Trophoblast cell (in vitro differentiated cells and primary cell): ENCODE results near the gene ATP10B.

Source experiments
- DNase-seq, 2 donors: peaks; one replicate each; pipeline ENCODE4 v3.0.0-alpha.2; 2016
- H2AFZ ChIP-seq: 2 replicates; pipeline ENCODE4 v1.6.1; 2013; ENCODE audit warnings: low read length, moderate library complexity, mild to moderate bottlenecking; ENCODE audit not compliant: insufficient read depth, poor library complexity
- H2AK5ac ChIP-seq: 2 replicates; pipeline ENCODE4 v1.6.1; 2013; ENCODE audit warnings: mild to moderate bottlenecking, low read length
- H2BK120ac ChIP-seq: 2 replicates; pipeline ENCODE4 v1.6.1; 2013; ENCODE audit warnings: low read length, mild to moderate bottlenecking, moderate library complexity; ENCODE audit not compliant: insufficient read depth, poor library complexity
- H2BK12ac ChIP-seq: 2 replicates; pipeline ENCODE4 v1.6.1; 2013; ENCODE audit warnings: mild to moderate bottlenecking, low read length, moderate library complexity
- H2BK5ac ChIP-seq: 2 replicates; pipeline ENCODE4 v1.6.1; 2013; ENCODE audit warnings: low read length, low read depth, moderate library complexity, mild to moderate bottlenecking; ENCODE audit not compliant: poor library complexity
- H3K14ac ChIP-seq: 2 replicates; pipeline ENCODE4 v1.6.1; 2013; ENCODE audit warnings: mild to moderate bottlenecking, low read length
- H3K18ac ChIP-seq: 2 replicates; pipeline ENCODE4 v1.6.1; 2013; ENCODE audit warnings: mild to moderate bottlenecking, low read length
- H3K23ac ChIP-seq: 2 replicates; pipeline ENCODE4 v1.6.1; 2013; ENCODE audit warnings: low read length
- H3K27ac ChIP-seq: 2 replicates; pipeline ENCODE4 v1.5.1; 2013; ENCODE audit warnings: low read depth, mild to moderate bottlenecking, inconsistent platforms, low read length, moderate library complexity
- H3K27me3 ChIP-seq: 2 replicates; pipeline ENCODE4 v1.6.1; 2013; ENCODE audit warnings: inconsistent platforms, mild to moderate bottlenecking, low read length, moderate library complexity; ENCODE audit not compliant: insufficient read depth
- H3K36me3 ChIP-seq, 2 experiments: 1 replicate in 1 of 2; 2 replicates in 1 of 2; pipeline ENCODE4 v1.6.1; 2013; ENCODE audit warnings: low read length in 2 of 2, mild to moderate bottlenecking in 2 of 2, moderate library complexity in 1 of 2; ENCODE audit not compliant: insufficient read depth in 2 of 2, control insufficient read depth in 1 of 2
- H3K4ac ChIP-seq: 2 replicates; pipeline ENCODE4 v1.6.1; 2013; ENCODE audit warnings: low read depth, mild to moderate bottlenecking, low read length, moderate library complexity
- H3K4me1 ChIP-seq, 2 experiments: 1 replicate in 1 of 2; 2 replicates in 1 of 2; pipeline ENCODE4 v1.6.1; 2013; ENCODE audit warnings: low read length in 2 of 2, mild to moderate bottlenecking in 2 of 2, moderate library complexity in 1 of 2; ENCODE audit not compliant: insufficient read depth in 2 of 2, control insufficient read depth in 1 of 2
- H3K4me2 ChIP-seq: 2 replicates; pipeline ENCODE4 v1.6.1; 2013; ENCODE audit warnings: inconsistent platforms, mild to moderate bottlenecking, low read length, moderate library complexity
- H3K4me3 ChIP-seq: 2 replicates; pipeline ENCODE4 v1.5.1; 2013; ENCODE audit warnings: mild to moderate bottlenecking, low read depth, low read length, inconsistent platforms
- H3K79me1 ChIP-seq: one replicate; pipeline ENCODE4 v1.6.1; 2013; ENCODE audit warnings: low read length
- H3K79me2 ChIP-seq: 2 replicates; pipeline ENCODE4 v1.6.1; 2013; ENCODE audit warnings: low read length, mild to moderate bottlenecking; ENCODE audit not compliant: control insufficient read depth, insufficient read depth, poor library complexity
- H3K9ac ChIP-seq: 2 replicates; pipeline ENCODE4 v1.6.1; 2013; ENCODE audit warnings: mild to moderate bottlenecking, low read length
- H3K9me3 ChIP-seq: 2 replicates; pipeline ENCODE4 v1.6.1; 2013; ENCODE audit warnings: low read depth, mild to moderate bottlenecking, control low read depth, inconsistent platforms, low read length; ENCODE audit not compliant: insufficient read depth
- H4K12ac ChIP-seq: 2 replicates; pipeline ENCODE4 v1.6.1; 2013; ENCODE audit warnings: low read depth, mild to moderate bottlenecking, low read length, moderate library complexity
- H4K8ac ChIP-seq: 2 replicates; pipeline ENCODE4 v1.6.1; 2013; ENCODE audit warnings: low read depth, mild to moderate bottlenecking, low read length, moderate library complexity
- H4K91ac ChIP-seq: one replicate; pipeline ENCODE4 v1.6.1; 2013; ENCODE audit warnings: low read depth, mild to moderate bottlenecking, low read length, moderate library complexity
- WGBS: extraction: QIAGEN DNeasy Blood & Tissue Kit; methylation state at CpG from one replicate; pipeline ENCODE4 v1.1.7; 2013; ENCODE audit warnings: missing lambda C conversion rate; ENCODE audit not compliant: insufficient read length, insufficient coverage; ENCODE audit errors: extremely low coverage; 5-methylcytosine and 5-hydroxymethylcytosine counted together

ATP10B gene

GRCh38 chr5:160679567-160680309 lies 172.3 kb downstream of the ATP10B start:
- no peak overlapping the region for H3K4me2 ChIP-seq
- no peak overlapping the region for H3K14ac ChIP-seq
- no peak overlapping the region for H3K4me3 ChIP-seq
- no peak overlapping the region for H2BK12ac ChIP-seq
- H2AFZ ChIP-seq = no peak overlapping the region
- no peak overlapping the region for H2AK5ac ChIP-seq
- H3K4ac ChIP-seq = no peak overlapping the region
- H3K79me2 ChIP-seq = no peaks in the 10 kb centered on the region
- H3K9me3 ChIP-seq = no peaks in the 10 kb centered on the region
- no peak overlapping the region for H4K8ac ChIP-seq
- H2BK120ac ChIP-seq = no peak overlapping the region
- H4K91ac ChIP-seq = no peak overlapping the region
- H3K27me3 ChIP-seq = no peaks in the 10 kb centered on the region
- no peak overlapping the region for H3K23ac ChIP-seq
- no peak overlapping the region for H4K12ac ChIP-seq
- H3K9ac ChIP-seq = no peak overlapping the region
- no peaks in the 10 kb centered on the region for H3K79me1 ChIP-seq
- no peak for DNase-seq
- H3K18ac ChIP-seq = no peak overlapping the region
- no peaks in the 10 kb centered on the region for H3K36me3 ChIP-seq
- no peaks in the 10 kb centered on the region for H3K4me1 ChIP-seq
- no CpG with 5 or more reads among the region's 6 CpGs for WGBS
- H3K27ac ChIP-seq = no peak overlapping the region
- H2BK5ac ChIP-seq = no peak overlapping the region

GRCh38 chr5:160675988-160676387 lies 176.0 kb downstream of the ATP10B start:
- H3K4me3 ChIP-seq = no peak overlapping the region
- H2BK120ac ChIP-seq = no peak overlapping the region
- H3K4me1 ChIP-seq = no peaks in the 10 kb centered on the region
- no peak overlapping the region for H3K27ac ChIP-seq
- no peak for DNase-seq
- no peak overlapping the region for H3K4ac ChIP-seq
- no peaks in the 10 kb centered on the region for H3K79me1 ChIP-seq
- H2AK5ac ChIP-seq = no peak overlapping the region
- no peak overlapping the region for H3K4me2 ChIP-seq
- H4K8ac ChIP-seq = no peak overlapping the region
- H3K27me3 ChIP-seq = no peaks in the 10 kb centered on the region
- H4K91ac ChIP-seq = no peak overlapping the region
- WGBS = no CpG with 5 or more reads among the region's 2 CpGs
- H4K12ac ChIP-seq = no peak overlapping the region
- no peaks in the 10 kb centered on the region for H3K79me2 ChIP-seq
- no peak overlapping the region for H3K23ac ChIP-seq
- no peak overlapping the region for H3K14ac ChIP-seq
- no peak overlapping the region for H2BK5ac ChIP-seq
- H3K18ac ChIP-seq = no peak overlapping the region
- no peaks in the 10 kb centered on the region for H3K36me3 ChIP-seq
- H3K9ac ChIP-seq = no peak overlapping the region
- no peak overlapping the region for H2AFZ ChIP-seq
- no peak overlapping the region for H2BK12ac ChIP-seq
- H3K9me3 ChIP-seq = no peaks in the 10 kb centered on the region

GRCh38 chr5:160674901-160675300 lies 177.1 kb downstream of the ATP10B start:
- H3K23ac ChIP-seq = no peak overlapping the region
- DNase-seq = no peak
- WGBS = no CpG with 5 or more reads among the region's 3 CpGs
- H3K36me3 ChIP-seq = no peaks in the 10 kb centered on the region
- H3K4ac ChIP-seq = no peak overlapping the region
- H3K79me1 ChIP-seq = no peaks in the 10 kb centered on the region
- H3K4me2 ChIP-seq = no peak overlapping the region
- no peak overlapping the region for H3K14ac ChIP-seq
- no peak overlapping the region for H3K27ac ChIP-seq
- no peaks in the 10 kb centered on the region for H3K79me2 ChIP-seq
- H2BK120ac ChIP-seq = no peak overlapping the region
- H3K9ac ChIP-seq = no peak overlapping the region
- no peak overlapping the region for H4K8ac ChIP-seq
- H2BK5ac ChIP-seq = no peak overlapping the region
- no peaks in the 10 kb centered on the region for H3K27me3 ChIP-seq
- no peak overlapping the region for H4K12ac ChIP-seq
- no peaks in the 10 kb centered on the region for H3K4me1 ChIP-seq
- no peaks in the 10 kb centered on the region for H3K9me3 ChIP-seq
- no peak overlapping the region for H2AK5ac ChIP-seq
- H2BK12ac ChIP-seq = no peak overlapping the region
- no peak overlapping the region for H2AFZ ChIP-seq
- no peak overlapping the region for H4K91ac ChIP-seq
- H3K18ac ChIP-seq = no peak overlapping the region
- H3K4me3 ChIP-seq = no peak overlapping the region

GRCh38 chr5:160672521-160672920 lies 179.5 kb downstream of the ATP10B start:
- H3K27ac ChIP-seq = no peak overlapping the region
- no peak overlapping the region for H2BK12ac ChIP-seq
- H3K4me3 ChIP-seq = no peak overlapping the region
- no peaks in the 10 kb centered on the region for H3K9me3 ChIP-seq
- H3K79me2 ChIP-seq = no peaks in the 10 kb centered on the region
- no peak overlapping the region for H4K8ac ChIP-seq
- H4K12ac ChIP-seq = no peak overlapping the region
- H3K9ac ChIP-seq = no peak overlapping the region
- H3K4ac ChIP-seq = no peak overlapping the region
- no peak overlapping the region for H2AFZ ChIP-seq
- DNase-seq = no peak
- no peak overlapping the region for H2BK5ac ChIP-seq
- no peaks in the 10 kb centered on the region for H3K4me1 ChIP-seq
- H3K23ac ChIP-seq = no peak overlapping the region
- H3K27me3 ChIP-seq = no peaks in the 10 kb centered on the region
- no peaks in the 10 kb centered on the region for H3K36me3 ChIP-seq
- no peak overlapping the region for H3K18ac ChIP-seq
- H3K4me2 ChIP-seq = no peak overlapping the region
- H3K14ac ChIP-seq = no peak overlapping the region
- no peak overlapping the region for H4K91ac ChIP-seq
- WGBS = no CpG with 5 or more reads among the region's 2 CpGs
- no peak overlapping the region for H2BK120ac ChIP-seq
- H2AK5ac ChIP-seq = no peak overlapping the region
- H3K79me1 ChIP-seq = no peaks in the 10 kb centered on the region
